HG03060 (cell line): ENCODE results near the gene MTCL3.

Experiments
- ATAC-seq: cut with Tn5 transposase; IDR thresholded peaks from one replicate; pipeline ENCODE4 v1.9.1; 2021; ENCODE audit warnings: low read depth, moderate number of reproducible peaks; ENCODE audit not compliant: unreplicated experiment

MTCL3 gene

GRCh38 chr6:127518710-127519468, at the start of gene MTCL3:
Gene MTCL3, minus strand, starts transcription at chr6:127519335.
- no peak for ATAC-seq

GRCh38 chr6:127567476-127567875, 48.3 kb upstream of the MTCL3 start:
- no peak for ATAC-seq

GRCh38 chr6:127566651-127567050, 47.5 kb upstream of the MTCL3 start:
- ATAC-seq, result no peak

- no peak for ATAC-seq
These were observed 47.0 kb upstream of the MTCL3 start for GRCh38 chr6:127566119-127566518.

GRCh38 chr6:127564761-127565160, 45.6 kb upstream of the MTCL3 start:
- no peak for ATAC-seq

- ATAC-seq, result no peak
These were observed 42.5 kb upstream of the MTCL3 start for GRCh38 chr6:127561660-127562059.

- no peak for ATAC-seq
These were observed 35.4 kb upstream of the MTCL3 start for GRCh38 chr6:127554435-127555006.

- no peak for ATAC-seq
These were observed 31.3 kb upstream of the MTCL3 start for GRCh38 chr6:127550403-127550802.

GRCh38 chr6:127547904-127548649, 28.9 kb upstream of the MTCL3 start:
- ATAC-seq, result no peak

GRCh38 chr6:127547215-127547614, 28.1 kb upstream of the MTCL3 start:
- ATAC-seq, result no peak

GRCh38 chr6:127539272-127539671, 20.1 kb upstream of the MTCL3 start:
- no peak for ATAC-seq

GRCh38 chr6:127538750-127539264, 19.7 kb upstream of the MTCL3 start:
- ATAC-seq, result no peak

GRCh38 chr6:127533736-127534135, 14.6 kb upstream of the MTCL3 start:
- no peak for ATAC-seq

- ATAC-seq, result no peak
These were observed 13.9 kb upstream of the MTCL3 start for GRCh38 chr6:127533011-127533410.

GRCh38 chr6:127522714-127523113, 3.6 kb upstream of the MTCL3 start:
- no peak for ATAC-seq

- no peak for ATAC-seq
These were observed 931 bp upstream of the MTCL3 start for GRCh38 chr6:127520066-127520465.

GRCh38 chr6:127519469-127519785, 292 bp upstream of the MTCL3 start:
- no peak for ATAC-seq

- ATAC-seq, result no peak
These were observed 885 bp downstream of the MTCL3 start for GRCh38 chr6:127518191-127518709.

GRCh38 chr6:127517693-127518092, 1.4 kb downstream of the MTCL3 start:
- ATAC-seq, result no peak

GRCh38 chr6:127516662-127517273, 2.4 kb downstream of the MTCL3 start:
- peak; percentile 49 for ATAC-seq
